GM18526 (cell line): ENCODE data around the gene ABHD17C.

Experiments
- POLR2A ChIP-seq: IDR thresholded peaks from 3 replicates; pipeline ENCODE4 v1.6.1; 2011; ENCODE audit not compliant: insufficient read length; ENCODE audit errors: extremely low read depth

ABHD17C gene

DNA sequence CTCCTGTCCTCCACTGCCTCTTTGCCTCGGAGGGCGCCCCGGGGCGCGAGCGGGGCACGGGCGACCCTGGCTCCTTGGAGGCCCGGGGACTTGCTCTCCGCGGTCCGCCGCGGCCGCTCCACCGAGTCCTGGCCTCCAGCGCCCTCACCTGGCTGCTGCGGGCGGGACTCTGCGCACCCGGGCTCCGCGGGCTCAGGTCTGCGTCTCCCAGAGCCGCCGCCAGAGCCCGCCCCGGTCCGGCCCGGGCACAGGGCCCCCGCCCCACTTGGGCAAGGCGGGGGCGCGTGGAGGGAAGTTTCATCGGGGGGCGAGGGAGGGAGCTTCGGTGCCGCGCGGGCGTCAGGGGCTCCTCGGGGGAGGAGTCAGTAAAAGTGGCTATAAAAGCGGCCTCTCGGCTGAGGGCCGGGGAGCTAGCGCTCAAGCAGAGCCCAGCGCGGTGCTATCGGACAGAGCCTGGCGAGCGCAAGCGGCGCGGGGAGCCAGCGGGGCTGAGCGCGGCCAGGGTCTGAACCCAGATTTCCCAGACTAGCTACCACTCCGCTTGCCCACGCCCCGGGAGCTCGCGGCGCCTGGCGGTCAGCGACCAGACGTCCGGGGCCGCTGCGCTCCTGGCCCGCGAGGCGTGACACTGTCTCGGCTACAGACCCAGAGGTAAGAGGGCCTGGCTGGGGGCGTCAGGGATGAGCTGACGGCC is 84.0 kb downstream of the ABHD17C start, which contains the start of gene CEMIP:
Gene CEMIP (plus strand): TSS at position 407 of the 694 bp plus-strand sequence. CDS start 94,510 bp downstream, outside the sequence.
- no peak for TF ChIP-seq POLR2A

DNA sequence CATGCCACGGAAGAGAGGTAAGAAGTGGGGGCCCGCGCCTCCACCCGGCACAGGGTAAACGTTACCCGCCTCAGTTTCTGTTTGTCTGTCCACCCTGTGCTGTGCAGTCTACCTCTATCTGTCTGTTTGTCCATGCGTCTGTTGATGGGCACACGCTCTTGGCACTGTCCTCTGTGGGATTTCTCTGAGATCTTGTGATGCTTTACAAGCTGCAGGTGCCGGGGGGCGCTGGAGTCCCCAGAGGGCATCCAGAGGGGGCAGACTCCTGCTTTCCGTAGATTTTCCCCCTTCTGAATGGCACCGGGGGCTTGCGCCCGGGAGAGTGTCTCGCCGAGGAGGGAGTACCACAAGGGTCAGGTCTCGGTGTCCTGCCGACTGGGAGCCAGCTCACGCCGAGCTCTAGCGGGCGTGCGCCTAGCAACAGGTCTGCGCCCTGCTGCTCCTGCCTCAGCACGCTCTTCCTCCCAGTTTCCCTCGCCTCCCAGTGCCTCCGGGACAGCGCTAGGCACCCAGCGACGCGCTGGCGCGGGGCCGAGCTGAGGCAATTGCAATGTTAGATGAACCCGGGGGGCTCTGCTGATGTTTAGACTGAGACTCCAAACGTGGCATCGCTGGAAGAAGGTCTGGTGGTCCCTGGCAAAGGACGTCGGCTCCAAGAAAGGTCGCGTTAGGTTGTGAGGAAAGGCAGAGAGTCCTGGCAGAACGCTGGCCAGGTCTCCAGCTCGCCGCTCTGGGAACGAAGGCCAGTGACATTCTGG is 84.7 kb downstream of the ABHD17C start:
- no peak for TF ChIP-seq POLR2A

DNA sequence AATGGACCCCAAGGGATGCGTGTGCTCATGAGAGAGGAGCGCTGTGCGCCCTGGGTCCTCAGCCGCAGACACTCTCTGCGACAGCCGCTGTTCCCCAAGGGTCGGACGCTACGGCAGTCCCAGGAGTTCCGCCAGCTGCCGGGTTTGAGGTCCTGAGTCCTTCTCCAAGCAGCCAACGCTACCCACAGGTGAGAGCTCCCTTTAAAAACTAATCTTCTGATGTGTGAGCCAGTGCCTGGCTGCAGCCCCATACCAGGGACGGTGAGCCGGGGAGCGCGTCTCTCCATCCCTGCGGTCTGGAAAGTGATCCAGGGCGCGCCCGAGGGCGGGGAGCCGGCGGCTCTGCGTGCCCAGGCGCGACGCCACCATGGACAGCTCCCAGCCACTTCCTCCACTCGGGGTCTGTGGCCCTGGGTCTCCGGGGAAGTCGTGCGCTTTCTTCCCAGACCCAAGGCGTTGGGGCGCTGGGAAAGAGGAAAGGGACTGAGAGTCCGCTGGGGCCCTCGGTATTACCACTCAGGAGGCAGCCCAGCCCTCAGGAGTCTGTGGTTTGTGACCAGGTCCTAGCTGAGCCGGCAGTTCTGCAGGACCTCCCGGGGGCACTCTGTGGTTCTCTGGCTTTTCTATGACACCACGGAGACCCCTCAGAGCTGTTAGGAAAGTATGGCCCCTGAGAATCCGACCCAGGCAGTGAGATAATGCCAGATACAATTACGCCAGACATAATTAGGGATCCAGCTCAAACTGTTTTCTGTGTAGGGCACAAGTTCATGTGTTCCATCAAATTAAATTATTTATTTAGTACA is 85.5 kb downstream of the ABHD17C start:
- TF ChIP-seq POLR2A: no peak

DNA sequence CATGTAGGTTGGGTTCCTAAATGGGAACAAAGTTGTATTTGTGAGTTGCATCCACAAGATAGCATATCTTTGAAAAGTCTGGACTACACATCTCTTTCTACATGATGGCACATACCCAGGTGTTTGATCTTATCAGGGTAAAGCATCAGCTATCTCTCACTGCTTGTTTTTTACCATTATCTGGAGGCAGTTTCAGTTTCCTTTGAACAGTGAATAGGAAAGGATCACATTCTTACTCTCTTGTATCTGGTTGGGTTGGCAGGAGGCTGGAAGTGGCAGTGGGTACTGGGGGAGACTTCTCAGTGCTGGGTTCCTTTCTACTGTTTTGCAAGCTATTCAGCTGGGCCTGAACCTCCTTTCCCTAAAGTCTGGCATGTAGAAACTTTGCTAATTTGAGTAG is 88.2 kb downstream of the ABHD17C start:
- TF ChIP-seq POLR2A: no peak

GRCh38 chr15:80785335-80785734 is 90.2 kb downstream of the ABHD17C start:
- no peak for TF ChIP-seq POLR2A

DNA sequence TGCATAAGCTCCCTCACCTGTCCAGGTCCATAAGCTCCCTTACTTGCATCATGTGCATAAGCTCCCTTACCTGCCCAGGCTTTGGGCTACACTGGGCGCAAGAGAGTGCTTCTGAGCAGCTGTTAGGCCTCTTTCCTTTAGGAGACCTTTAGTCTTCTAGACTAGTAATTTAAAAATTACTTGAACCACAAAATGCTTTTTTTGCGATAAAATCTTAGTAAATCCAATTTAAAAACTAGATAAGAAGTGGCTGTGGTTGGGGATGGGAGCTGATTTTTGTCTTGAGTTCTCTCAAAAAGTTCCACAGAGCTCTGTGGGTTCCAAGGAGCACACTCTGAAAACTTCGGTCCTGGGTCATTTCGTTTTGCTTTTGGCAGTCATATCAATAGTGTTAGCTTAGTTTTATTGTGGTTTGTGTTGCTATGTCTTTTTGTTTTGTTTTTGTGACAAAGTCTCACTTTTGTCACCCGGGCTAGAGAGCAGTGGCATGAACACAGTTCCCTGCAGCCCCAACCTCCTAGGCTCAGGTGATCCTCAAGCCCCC is 90.8 kb downstream of the ABHD17C start:
- no peak for TF ChIP-seq POLR2A

DNA sequence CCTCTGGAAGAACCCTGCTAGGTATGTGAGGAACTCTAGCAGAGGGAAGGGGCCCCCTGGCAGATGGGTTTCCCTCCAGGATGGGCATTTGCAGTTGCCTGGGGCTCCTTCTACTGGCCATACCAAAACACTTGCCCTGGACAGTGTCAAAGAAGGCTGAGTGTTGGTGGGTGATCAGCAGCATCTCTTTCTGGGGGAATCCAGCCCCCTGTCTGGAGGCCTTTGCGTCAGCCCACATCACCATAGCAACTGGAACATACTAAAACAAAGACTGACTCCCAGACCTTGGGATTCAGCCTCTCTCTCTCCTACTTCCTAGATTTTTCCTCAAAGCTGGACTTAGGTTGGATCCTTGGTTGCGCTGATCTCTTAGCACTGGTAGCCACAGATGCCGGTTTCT is 92.2 kb downstream of the ABHD17C start:
- TF ChIP-seq POLR2A: no peak

GRCh38 chr15:80788536-80788935 is 93.4 kb downstream of the ABHD17C start:
- no peak for TF ChIP-seq POLR2A

GRCh38 chr15:80789296-80789695 is 94.2 kb downstream of the ABHD17C start:
- no peak for TF ChIP-seq POLR2A

DNA sequence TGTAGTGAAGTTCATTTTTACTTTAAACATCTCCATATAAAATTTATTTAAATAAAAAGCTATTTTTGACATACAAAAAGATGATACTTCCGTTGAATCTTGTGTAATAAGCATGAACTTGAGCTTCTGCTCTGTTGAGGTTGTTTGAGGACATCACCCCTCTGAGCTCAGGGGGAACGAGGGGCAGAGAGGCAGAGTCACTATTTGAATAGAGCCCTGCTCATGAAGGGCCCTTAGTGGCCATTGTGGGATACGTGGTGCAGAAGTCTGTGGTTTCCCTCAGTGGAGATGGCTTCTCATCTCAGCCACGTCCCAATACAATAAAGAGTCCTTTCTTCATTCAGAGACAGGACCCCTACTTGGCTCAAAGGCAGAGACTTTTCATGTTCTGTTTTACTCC is 94.7 kb downstream of the ABHD17C start:
- TF ChIP-seq POLR2A: no peak

GRCh38 chr15:80790236-80790635 is 95.1 kb downstream of the ABHD17C start:
- TF ChIP-seq POLR2A: no peak

- TF ChIP-seq POLR2A: no peak
Observed at GRCh38 chr15:80791004-80791403, 95.9 kb downstream of the ABHD17C start.

DNA sequence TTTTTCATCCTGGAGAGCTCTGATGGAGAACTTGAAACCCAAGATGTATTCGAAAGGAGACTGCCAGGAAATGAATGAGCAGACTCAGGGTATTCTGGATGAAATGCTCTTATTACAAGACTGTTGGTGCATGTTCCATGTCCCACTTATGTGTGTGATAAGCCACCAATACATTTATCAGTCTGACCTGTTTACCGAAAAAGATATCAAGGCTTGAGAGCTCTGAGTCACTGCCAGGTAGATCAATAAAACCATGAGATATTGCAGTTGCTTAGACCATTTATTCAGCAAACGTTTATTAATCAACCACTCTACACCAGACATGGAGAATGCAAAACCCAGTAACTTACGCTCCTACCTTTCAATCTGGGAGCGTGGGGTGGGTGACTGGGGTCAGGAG is 101.3 kb downstream of the ABHD17C start:
- TF ChIP-seq POLR2A: no peak

DNA sequence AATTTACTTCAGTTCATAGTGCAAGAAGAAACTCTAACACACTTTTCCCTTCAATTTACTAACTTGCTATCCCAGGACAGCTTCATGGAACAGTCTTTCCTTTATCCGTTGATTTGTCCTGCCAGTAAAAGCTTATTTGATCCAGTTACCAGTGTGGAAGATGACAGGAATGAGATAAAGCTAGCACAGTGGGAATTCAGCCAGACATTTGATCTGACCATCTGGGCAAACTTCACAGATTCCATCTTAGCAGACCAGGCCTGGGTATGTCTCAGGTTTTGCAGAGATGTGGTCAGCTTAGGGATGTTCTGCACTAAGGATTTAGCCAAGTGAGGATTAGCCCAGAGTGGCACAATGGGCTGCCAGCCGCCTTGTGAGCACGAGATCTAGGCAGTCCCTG is 103.8 kb downstream of the ABHD17C start:
- TF ChIP-seq POLR2A: no peak

DNA sequence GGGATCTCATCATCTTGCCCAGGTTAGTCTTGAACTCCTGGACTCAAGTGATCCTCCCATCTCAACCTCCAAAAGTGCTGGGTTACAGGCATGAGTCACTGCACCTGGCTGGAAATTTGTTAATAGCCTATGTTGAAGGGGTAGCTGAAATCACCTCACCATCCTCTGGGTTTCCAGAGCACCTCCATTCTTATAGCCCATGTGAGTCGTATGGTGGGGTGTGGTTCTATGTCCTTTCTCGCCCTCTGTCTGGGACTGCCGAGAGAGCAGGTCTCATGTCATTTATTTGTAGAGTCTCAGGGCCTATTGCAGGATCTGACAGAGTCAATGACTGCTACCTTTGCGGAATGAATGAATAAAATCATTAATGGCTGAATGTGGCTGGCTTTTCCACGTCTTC is 105.0 kb downstream of the ABHD17C start:
- no peak for TF ChIP-seq POLR2A
